BLaER1 (cell line): ENCODE measurements around the gene MAP3K5.
"Not testable (repeated sequence)": the region's sequence is repeated elsewhere in the genome, so short reads cannot be mapped to it uniquely, and the experiment has no call there.

ENCODE experiments used
- H3K27ac ChIP-seq: shearing (Covaris generic); formaldehyde crosslinking; 2 replicates; pipeline ENCODE4 v1.8.1; 2022
- H3K27me3 ChIP-seq: shearing (Covaris generic); formaldehyde crosslinking; 2 replicates; pipeline ENCODE4 v1.8.1; 2022
- H3K36me3 ChIP-seq: shearing (Covaris generic); formaldehyde crosslinking; 2 replicates; pipeline ENCODE4 v1.8.1; 2022
- H3K4me1 ChIP-seq: shearing (Covaris generic); formaldehyde crosslinking; 2 replicates; pipeline ENCODE4 v1.8.1; 2022
- H3K4me2 ChIP-seq: shearing (Covaris generic); formaldehyde crosslinking; 2 replicates; pipeline ENCODE4 v1.8.1; 2022
- H3K4me3 ChIP-seq: shearing (Covaris generic); formaldehyde crosslinking; 2 replicates; pipeline ENCODE4 v1.8.1; 2022
- H3K9ac ChIP-seq: shearing (Covaris generic); formaldehyde crosslinking; 2 replicates; pipeline ENCODE4 v1.8.1; 2022
- H3K9me3 ChIP-seq: shearing (Covaris generic); formaldehyde crosslinking; 2 replicates; pipeline ENCODE4 v1.8.1; 2022
- H4K20me1 ChIP-seq: shearing (Covaris generic); formaldehyde crosslinking; 2 replicates; pipeline ENCODE4 v1.8.1; 2022
- Cebpa-rat ChIP-seq: shearing (Covaris generic); IDR thresholded peaks from 2 replicates; pipeline ENCODE4 v1.8.1; 2022

Gene MAP3K5

DNA sequence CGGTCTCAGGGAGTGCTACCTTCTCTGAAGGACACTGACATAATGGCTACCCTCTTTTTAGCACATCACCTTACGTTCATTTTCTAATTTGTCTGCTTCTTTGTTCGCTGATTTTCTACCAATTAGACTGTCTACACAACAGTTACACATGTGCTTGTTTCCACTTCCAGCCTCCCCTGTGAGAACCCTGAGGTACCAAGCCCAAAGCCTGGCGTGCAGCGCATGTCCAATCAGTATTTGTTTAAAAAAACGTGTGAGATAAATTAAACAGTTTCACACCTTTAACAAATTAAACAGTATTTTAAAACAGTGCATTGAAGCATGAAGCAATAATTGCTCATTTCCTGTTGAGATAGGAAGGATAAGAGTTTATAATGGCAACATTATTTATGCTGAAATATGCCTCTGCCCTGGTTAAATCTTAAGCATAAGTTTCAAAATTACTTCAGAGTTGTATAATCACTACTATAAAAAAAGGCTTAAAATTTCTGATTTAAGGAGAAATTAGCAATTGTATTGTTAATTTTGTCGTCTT is 88.9 kb downstream of the MAP3K5 start:
- no peak for TF ChIP-seq Cebpa-rat
- no peaks in the 10 kb centered on the region for H3K27me3 ChIP-seq
- H4K20me1 ChIP-seq: no peaks in the 10 kb centered on the region
- H3K36me3 ChIP-seq: no peaks in the 10 kb centered on the region
- no peak overlapping the region for H3K9ac ChIP-seq
- H3K27ac ChIP-seq: no peak overlapping the region
- peaks cover 6% of the 10 kb centered on the region; the same call in 1 of the 2 replicates for H3K4me1 ChIP-seq
- H3K4me2 ChIP-seq: peak overlapping the region; percentile 1; the same call in 1 of the 2 replicates
- no peaks in the 10 kb centered on the region for H3K9me3 ChIP-seq
- H3K4me3 ChIP-seq: no peak overlapping the region

DNA sequence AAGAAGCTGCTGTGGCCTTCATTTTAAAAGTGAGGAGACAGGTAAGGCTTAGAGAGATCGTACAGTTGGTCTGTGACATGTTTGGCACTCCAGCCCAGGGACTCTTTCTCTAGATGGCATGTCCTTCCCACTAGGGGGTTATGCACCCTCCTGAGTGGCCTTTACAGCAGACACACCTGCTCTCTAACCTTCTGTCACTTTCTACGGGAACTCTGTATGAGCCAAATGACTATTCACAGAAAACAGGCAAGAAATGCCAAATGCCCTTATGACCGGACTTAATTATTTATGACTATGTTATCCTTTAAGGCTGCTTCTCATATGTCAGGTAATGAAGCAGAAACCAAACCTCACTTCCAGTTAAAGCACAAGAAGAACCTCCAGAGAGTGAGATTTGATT is 91.2 kb downstream of the MAP3K5 start:
- Histone ChIP-seq H3K9ac (no peak overlapping the region), H3K9me3 (no peaks in the 10 kb centered on the region), H3K36me3 (no peaks in the 10 kb centered on the region; the same call in 1 of the 2 replicates), H3K4me3 (no peak overlapping the region), H3K27ac (no peak overlapping the region), H3K27me3 (no peaks in the 10 kb centered on the region), H3K4me1 (peaks cover 6% of the 10 kb centered on the region; the same call in 1 of the 2 replicates), H4K20me1 (no peaks in the 10 kb centered on the region), H3K4me2 (no peak overlapping the region)
- no peak for TF ChIP-seq Cebpa-rat

GRCh38 chr6:136699358-136699757 is 92.9 kb downstream of the MAP3K5 start:
- no peak for TF ChIP-seq Cebpa-rat
- Histone ChIP-seq H3K27ac (no peak overlapping the region), H3K36me3 (no peaks in the 10 kb centered on the region; the same call in 1 of the 2 replicates), H3K4me1 (peaks cover 6% of the 10 kb centered on the region; the same call in 1 of the 2 replicates), H3K9me3 (no peaks in the 10 kb centered on the region), H3K4me2 (no peak overlapping the region), H3K9ac (no peak overlapping the region), H4K20me1 (no peaks in the 10 kb centered on the region), H3K4me3 (no peak overlapping the region), H3K27me3 (no peaks in the 10 kb centered on the region)

- Histone ChIP-seq H3K4me3 (no peak overlapping the region), H4K20me1 (no peaks in the 10 kb centered on the region), H3K9me3 (no peaks in the 10 kb centered on the region), H3K4me1 (no peaks in the 10 kb centered on the region), H3K27me3 (no peaks in the 10 kb centered on the region), H3K4me2 (no peak overlapping the region), H3K36me3 (no peaks in the 10 kb centered on the region; the same call in 1 of the 2 replicates), H3K9ac (no peak overlapping the region), H3K27ac (no peak overlapping the region)
- no peak for TF ChIP-seq Cebpa-rat
These were observed 95.4 kb downstream of the MAP3K5 start for GRCh38 chr6:136696783-136697364.

DNA sequence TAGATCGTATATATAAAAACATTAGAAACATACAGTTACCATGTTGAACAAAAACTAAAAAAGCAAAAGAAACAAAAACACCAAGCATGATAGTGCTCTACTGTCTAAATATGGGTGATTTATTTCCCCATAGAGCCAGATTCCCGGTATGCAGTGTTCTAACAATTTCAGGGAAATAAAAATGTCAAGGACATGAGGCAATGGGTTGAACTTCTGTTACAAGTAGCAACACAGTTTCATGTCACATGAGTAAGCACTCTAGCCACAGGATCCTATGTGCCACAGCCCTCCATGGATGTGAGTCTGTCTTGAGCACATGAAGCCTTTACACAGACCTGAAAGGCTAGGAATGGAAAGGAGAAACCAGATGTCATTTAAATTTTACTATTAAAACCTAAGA is 96.0 kb downstream of the MAP3K5 start:
- Histone ChIP-seq H3K4me1 (no peaks in the 10 kb centered on the region), H3K9ac (no peak overlapping the region), H3K4me2 (no peak overlapping the region), H3K9me3 (no peaks in the 10 kb centered on the region), H4K20me1 (no peaks in the 10 kb centered on the region), H3K4me3 (no peak overlapping the region), H3K27ac (no peak overlapping the region), H3K27me3 (no peaks in the 10 kb centered on the region), H3K36me3 (no peaks in the 10 kb centered on the region; the same call in 1 of the 2 replicates)
- no peak for TF ChIP-seq Cebpa-rat

DNA sequence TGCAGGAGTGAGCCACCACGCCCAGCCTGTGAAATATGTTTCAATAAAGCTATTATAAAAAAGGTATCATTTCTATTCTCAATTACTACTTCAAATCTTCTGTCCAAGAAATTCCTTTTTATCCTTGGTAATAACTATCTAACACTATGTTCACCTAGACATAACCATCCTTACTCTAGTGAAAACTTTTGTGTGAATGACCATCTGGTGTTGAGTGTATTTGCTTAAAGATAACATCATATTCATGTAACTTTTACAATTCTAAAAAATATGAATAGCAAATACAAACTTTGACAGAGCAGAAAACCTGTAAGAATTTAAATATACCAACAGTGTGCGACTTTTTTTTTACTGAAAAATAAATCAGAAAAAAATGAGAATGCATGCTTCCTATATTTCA is 96.9 kb downstream of the MAP3K5 start:
- no peak overlapping the region for H3K4me3 ChIP-seq
- TF ChIP-seq Cebpa-rat: no peak
- H3K9me3 ChIP-seq: no peaks in the 10 kb centered on the region
- no peak overlapping the region for H3K27ac ChIP-seq
- no peaks in the 10 kb centered on the region for H4K20me1 ChIP-seq
- H3K27me3 ChIP-seq: no peaks in the 10 kb centered on the region
- no peaks in the 10 kb centered on the region; the same call in 1 of the 2 replicates for H3K36me3 ChIP-seq
- no peaks in the 10 kb centered on the region for H3K4me1 ChIP-seq
- H3K4me2 ChIP-seq: no peak overlapping the region
- no peak overlapping the region for H3K9ac ChIP-seq

GRCh38 chr6:136693090-136693489 is 99.2 kb downstream of the MAP3K5 start:
- Histone ChIP-seq H4K20me1 (no peaks in the 10 kb centered on the region), H3K4me3 (no peak overlapping the region), H3K36me3 (no peaks in the 10 kb centered on the region; the same call in 1 of the 2 replicates), H3K9ac (no peak overlapping the region), H3K4me1 (no peaks in the 10 kb centered on the region), H3K9me3 (no peaks in the 10 kb centered on the region), H3K4me2 (no peak overlapping the region), H3K27me3 (no peaks in the 10 kb centered on the region), H3K27ac (no peak overlapping the region)
- TF ChIP-seq Cebpa-rat: no peak

GRCh38 chr6:136687894-136688293 is 104.4 kb downstream of the MAP3K5 start:
- H3K4me2 ChIP-seq, H4K20me1 ChIP-seq, H3K27ac ChIP-seq, H3K4me3 ChIP-seq, H3K36me3 ChIP-seq, H3K9ac ChIP-seq, H3K4me1 ChIP-seq, H3K27me3 ChIP-seq, H3K9me3 ChIP-seq: not testable (repeated sequence)

DNA sequence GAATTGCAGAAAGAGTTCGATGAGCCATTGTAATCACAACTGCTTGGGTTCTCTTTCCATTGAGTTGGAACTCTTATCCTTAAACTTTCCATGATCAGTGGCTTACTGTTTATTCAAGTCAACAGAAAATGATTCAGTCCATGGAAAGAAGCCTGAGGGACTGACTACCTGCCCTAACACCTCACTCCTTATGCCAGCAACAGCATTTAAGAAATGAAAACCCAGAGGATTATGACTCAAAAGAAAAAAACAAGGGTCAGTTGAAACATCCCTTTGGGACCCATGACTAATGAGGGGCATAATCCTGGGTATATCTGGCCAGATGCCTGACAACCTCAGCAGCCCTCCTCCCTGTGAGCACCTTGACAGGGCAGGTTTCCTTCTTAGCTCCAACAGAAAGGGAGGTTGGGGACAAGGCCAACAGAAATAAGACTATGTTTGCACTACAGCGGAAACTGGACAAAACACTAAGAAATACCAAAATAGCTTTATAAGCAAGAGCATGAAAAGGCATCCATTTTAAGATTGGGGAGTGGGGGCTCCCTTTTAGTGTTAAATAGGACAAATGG is 106.7 kb downstream of the MAP3K5 start:
- Histone ChIP-seq H3K27ac (no peak overlapping the region), H3K4me1 (no peaks in the 10 kb centered on the region), H3K27me3 (no peaks in the 10 kb centered on the region), H3K9me3 (peaks cover 8% of the 10 kb centered on the region), H3K36me3 (peaks cover 4% of the 10 kb centered on the region; the same call in 1 of the 2 replicates), H3K9ac (no peak overlapping the region), H3K4me3 (no peak overlapping the region), H3K4me2 (no peak overlapping the region), H4K20me1 (no peaks in the 10 kb centered on the region)
- no peak for TF ChIP-seq Cebpa-rat

DNA sequence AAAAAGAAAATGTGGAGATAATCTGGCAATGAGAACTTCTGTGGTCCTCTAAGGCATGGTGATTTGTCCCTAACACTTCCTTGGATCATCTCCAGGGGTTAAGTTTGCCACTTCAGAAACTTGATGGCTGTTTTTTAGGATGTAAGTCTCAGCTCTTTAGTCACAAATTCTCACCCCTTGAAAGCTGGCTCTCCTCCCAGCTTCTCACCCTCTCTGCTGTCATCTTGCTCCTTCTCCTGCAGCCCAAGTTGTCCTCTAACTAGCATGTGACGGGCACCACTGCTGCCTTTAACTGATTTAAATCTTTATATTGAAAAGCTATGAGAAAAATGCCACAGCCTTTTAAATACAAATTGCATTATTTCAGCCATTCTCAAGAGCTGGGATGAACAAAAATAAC is 107.8 kb downstream of the MAP3K5 start:
- Histone ChIP-seq H3K36me3 (peaks cover 4% of the 10 kb centered on the region; the same call in 1 of the 2 replicates), H3K9ac (no peak overlapping the region), H3K4me3 (no peak overlapping the region), H3K27ac (no peak overlapping the region), H3K4me1 (no peaks in the 10 kb centered on the region), H3K4me2 (no peak overlapping the region), H3K27me3 (no peaks in the 10 kb centered on the region), H4K20me1 (no peaks in the 10 kb centered on the region), H3K9me3 (peaks cover 8% of the 10 kb centered on the region)
- no peak for TF ChIP-seq Cebpa-rat
